T-cell (primary cell): ENCODE data around the gene NPIPA1. TPM values are rescaled to one million over a fixed set of nuclear protein-coding genes. Genes with fewer than 3 reads are reported as not detected.
A peak's percentile ranks its signal among the peaks of the same experiment; 100 is the strongest.
"Not testable (repeated sequence)": the region's sequence is repeated elsewhere in the genome, so short reads cannot be mapped to it uniquely, and the experiment has no call there.

Source experiments
- ATAC-seq, 4 experiments: fragments of 200-7000 bp in 3 of 4; fragments of 150-1000 bp in 1 of 4; cut with Tn5 transposase; replicated peaks in 1 of 4; 1 replicate in 3 of 4; 2 replicates in 1 of 4; pipeline ENCODE4 v1.10.0; 2021; ENCODE audit warnings: moderate library complexity in 3 of 4, mild to moderate bottlenecking in 2 of 4, moderate number of reproducible peaks in 1 of 4
- CTCF ChIA-PET, 2 donors: fragments of 300-600 bp; sonication (Branson Sonifier 250); formaldehyde crosslinking; loops; one replicate each; lab custom pipeline; 2022; ENCODE audit warnings: antibody characterized with exemption in 2 of 2; lab: Charles Lee
- POLR2A ChIA-PET, 2 donors: fragments of 300-600 bp; sonication (Branson Sonifier 250); formaldehyde crosslinking; loops; one replicate each; lab custom pipeline; 2022; ENCODE audit warnings: antibody characterized with exemption in 2 of 2; lab: Charles Lee
- DNase-seq, 35 experiments: peaks; one replicate each; pipeline versions ENCODE4 v3.0.0 to v3.0.0-alpha.2; 2013 to 2023
- H3K27ac ChIP-seq: one replicate; pipeline ENCODE4 v1.5.1; 2013; ENCODE audit warnings: low read length
- H3K27me3 ChIP-seq, 2 experiments: replicated peaks in 1 of 2; 1 replicate in 1 of 2; 2 replicates in 1 of 2; pipeline versions ENCODE4 v1.6.1 to v1.7.0; 2013; ENCODE audit warnings: low read length in 1 of 2, mixed read lengths in 1 of 2; ENCODE audit not compliant: control insufficient read depth in 2 of 2, insufficient read depth in 2 of 2; ENCODE audit errors: extremely low read depth in 1 of 2
- H3K36me3 ChIP-seq, 2 donors: 1 replicate in 1 of 2; 2 replicates in 1 of 2; pipeline versions ENCODE4 v1.6.1 to v1.7.0; 2013; ENCODE audit warnings: low read length in 1 of 2; ENCODE audit not compliant: control insufficient read depth in 2 of 2, insufficient read depth in 1 of 2; ENCODE audit errors: extremely low read depth in 1 of 2
- H3K4me1 ChIP-seq, 2 experiments: 1 replicate in 1 of 2; 2 replicates in 1 of 2; pipeline versions ENCODE4 v1.6.1 to v1.7.0; 2013; ENCODE audit warnings: low read length in 2 of 2, mixed read lengths in 1 of 2; ENCODE audit not compliant: insufficient read depth in 2 of 2, control insufficient read depth in 1 of 2; ENCODE audit errors: extremely low read depth in 1 of 2
- H3K4me3 ChIP-seq, 2 donors: 1 replicate in 1 of 2; 2 replicates in 1 of 2; pipeline versions ENCODE4 v1.5.1 to v1.7.0; 2013; ENCODE audit warnings: mild to moderate bottlenecking in 2 of 2, low read length in 1 of 2, moderate library complexity in 1 of 2; ENCODE audit not compliant: control insufficient read depth in 1 of 2; ENCODE audit errors: extremely low read depth in 1 of 2
- H3K9me3 ChIP-seq: 2 replicates; pipeline ENCODE4 v1.7.0; 2013
- H3K27ac Mint-ChIP-seq, 2 donors: one replicate each; pipeline ENCODE4 v1.8.0; 2020 to 2021; ENCODE audit warnings: mild to moderate bottlenecking in 2 of 2, mixed read lengths in 2 of 2
- H3K27me3 Mint-ChIP-seq, 2 donors: one replicate each; pipeline ENCODE4 v1.8.0; 2021 to 2022; ENCODE audit warnings: mixed read lengths in 2 of 2
- H3K36me3 Mint-ChIP-seq: one replicate; pipeline ENCODE4 v1.8.0; 2021; ENCODE audit warnings: mixed read lengths
- H3K4me1 Mint-ChIP-seq, 3 donors: one replicate each; pipeline ENCODE4 v1.8.0; 2020 to 2022; ENCODE audit warnings: mixed read lengths in 3 of 3, mild to moderate bottlenecking in 1 of 3
- H3K4me3 Mint-ChIP-seq, 3 donors: one replicate each; pipeline ENCODE4 v1.8.0; 2020 to 2022; ENCODE audit warnings: mild to moderate bottlenecking in 3 of 3, mixed read lengths in 3 of 3, moderate library complexity in 3 of 3
- H3K9me3 Mint-ChIP-seq, 3 donors: one replicate each; pipeline ENCODE4 v1.8.0; 2020 to 2022; ENCODE audit warnings: mixed read lengths in 3 of 3
- WGBS: methylation state at CpG from one replicate; pipeline ENCODE4 v1.1.5; 2013; ENCODE audit warnings: missing lambda C conversion rate; ENCODE audit not compliant: insufficient coverage; 5-methylcytosine and 5-hydroxymethylcytosine counted together
- total RNA-seq, 35 experiments: library from RNA in 6 of 35; stranded (reverse) in 6 of 35; fragments of 120-200 nt in 1 of 35; gene quantifications; one replicate each; pipeline versions ENCODE4 v1.2.1 to v1.2.4 and lab custom pipeline; 2013 to 2026

The NPIPA1 gene
- total RNA-seq, 5 donors from 2014 or later (not counting 1 experiment from before 2014, with no cell fraction given) = 116 to 163 (median 134) TPM

DNA sequence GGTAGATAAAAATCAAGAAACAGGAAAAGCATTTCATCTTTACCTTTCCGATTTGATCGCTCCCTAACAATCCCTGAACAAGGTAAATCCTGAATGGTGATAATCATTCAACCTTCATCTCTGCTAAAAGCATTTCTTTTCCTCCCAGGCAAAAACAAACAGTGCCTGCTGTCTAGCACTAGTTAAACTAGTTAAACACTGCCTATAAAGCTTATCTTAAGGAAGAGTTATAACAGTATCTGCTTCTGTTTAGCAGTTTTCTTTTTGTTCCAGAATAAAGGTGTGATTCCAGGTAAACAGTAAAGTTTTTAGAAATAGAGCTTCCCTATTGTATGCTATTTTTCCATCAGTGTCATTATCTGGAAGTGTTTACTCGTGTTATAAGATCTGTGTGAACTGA lies 44.0 kb downstream of the NPIPA1 start:
- POLR2A ChIA-PET, CTCF ChIA-PET, H3K9me3 Mint-ChIP-seq, H3K27me3 ChIP-seq, H3K27ac ChIP-seq, H3K4me3 Mint-ChIP-seq, H3K36me3 ChIP-seq, ATAC-seq, H3K9me3 ChIP-seq, H3K27me3 Mint-ChIP-seq, H3K27ac Mint-ChIP-seq, H3K4me3 ChIP-seq, DNase-seq, H3K4me1 ChIP-seq: not testable (repeated sequence)
- WGBS = no CpG with 5 or more reads among the region's 3 CpGs
- Mint-ChIP-seq H3K36me3 (peaks cover 16% of the 10 kb centered on the region), H3K4me1 (peaks cover 37 to 53% (median 47%) of the 10 kb centered on the region in 3 donors)

DNA sequence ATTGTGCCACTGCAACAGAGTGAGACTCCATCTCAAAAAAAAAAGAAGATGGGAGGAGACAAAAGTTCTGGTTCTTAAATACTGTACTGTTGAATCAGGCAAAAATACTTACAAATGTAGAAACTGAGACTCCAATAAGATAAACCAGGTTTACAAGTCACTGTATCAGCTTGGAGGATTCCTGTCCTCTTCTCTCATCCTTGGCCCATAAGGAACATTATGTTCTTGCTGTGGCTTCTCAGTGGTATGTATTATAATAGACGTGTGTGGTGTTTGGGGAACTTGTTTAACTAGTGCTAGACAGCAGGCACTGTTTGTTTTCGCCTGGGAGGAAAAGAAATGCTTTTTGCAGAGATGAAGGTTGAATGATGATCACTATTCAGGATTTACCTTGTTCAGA lies 45.3 kb downstream of the NPIPA1 start:
- H3K36me3 Mint-ChIP-seq = peaks cover 25% of the 10 kb centered on the region
- H3K4me3 Mint-ChIP-seq, H3K4me3 ChIP-seq, POLR2A ChIA-PET, H3K27ac ChIP-seq, H3K4me1 ChIP-seq, DNase-seq, H3K36me3 ChIP-seq, H3K27me3 ChIP-seq, H3K27me3 Mint-ChIP-seq, H3K27ac Mint-ChIP-seq, ATAC-seq, H3K9me3 ChIP-seq, H3K9me3 Mint-ChIP-seq: not testable (repeated sequence)
- CTCF ChIA-PET = interaction anchor here in 1 of 2 donors (0.6 kb wide), 1 partner anchor 31 kb away, joined by 4 read pairs; no protein-coding TSS in a partner anchor
- no CpG with 5 or more reads among the region's 2 CpGs for WGBS
- peaks cover 34 to 49% (median 42%) of the 10 kb centered on the region in 3 donors for H3K4me1 Mint-ChIP-seq

DNA sequence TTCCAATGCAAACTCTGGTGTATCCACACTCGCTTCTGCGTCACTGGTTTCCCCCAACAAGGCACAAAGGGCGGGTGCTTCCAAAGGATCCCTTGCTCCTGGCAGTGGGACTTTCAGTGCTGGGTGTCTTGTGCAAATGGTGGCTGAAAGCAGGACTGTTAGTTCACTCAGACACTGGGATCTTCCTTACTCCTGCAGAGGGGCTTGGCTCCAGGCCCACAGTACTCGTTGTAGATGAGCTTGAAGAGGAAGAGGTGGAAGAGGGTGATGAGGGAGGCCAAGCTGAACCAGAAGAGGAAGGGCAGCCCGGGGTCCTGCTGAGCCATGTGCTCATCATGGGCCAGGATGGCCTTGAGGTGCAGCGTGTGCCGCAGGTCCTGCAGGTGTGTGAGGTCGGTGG lies 50.8 kb downstream of the NPIPA1 start:
- H3K4me1 ChIP-seq, H3K27ac ChIP-seq, H3K4me3 ChIP-seq, H3K9me3 ChIP-seq, DNase-seq, H3K27me3 Mint-ChIP-seq, H3K9me3 Mint-ChIP-seq, H3K27me3 ChIP-seq, POLR2A ChIA-PET, ATAC-seq: not testable (repeated sequence)
- Mint-ChIP-seq H3K4me3 (peak overlapping the region in 1 of 3 donors; percentile 66), H3K36me3 (peaks cover 53% of the 10 kb centered on the region), H3K27ac (peak overlapping the region in 1 of 2 donors; percentile 22), H3K4me1 (peaks cover 31 to 35% (median 33%) of the 10 kb centered on the region in 3 donors)
- H3K36me3 ChIP-seq = peaks cover 0 to 13% of the 10 kb centered on the region in 2 donors
- CTCF ChIA-PET = interaction anchor here in 1 of 2 donors (0.6 kb wide), 1 partner anchor 74 kb away, joined by 4 read pairs; no protein-coding TSS in a partner anchor
- 86% methylated on average over 1 of the region's 8 CpGs for WGBS

DNA sequence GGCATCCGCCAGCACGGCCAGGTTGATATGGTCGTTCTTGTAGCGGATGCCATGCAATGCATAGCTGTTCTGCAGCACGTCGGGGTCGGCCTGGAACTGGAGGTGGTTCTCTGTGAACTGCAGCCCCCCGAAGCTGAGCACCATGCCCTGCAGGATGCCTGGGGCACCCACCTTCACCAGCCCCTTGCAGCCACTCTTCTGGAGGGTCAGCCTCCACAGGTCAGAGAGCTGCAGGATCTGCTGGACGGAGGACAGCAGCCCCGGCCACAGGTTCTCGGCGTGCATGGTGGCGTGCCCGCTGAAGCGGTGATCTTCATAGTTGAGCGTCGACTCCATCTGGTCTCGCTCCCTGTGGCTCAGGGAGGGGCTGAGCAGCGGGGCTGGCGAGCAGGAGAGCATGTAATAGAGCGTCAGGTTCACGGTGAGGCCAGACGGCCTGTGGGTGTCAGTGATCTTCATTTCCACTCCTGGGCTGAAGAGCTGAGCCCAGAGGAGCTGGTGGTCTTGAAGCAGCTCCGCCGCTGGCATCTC lies 51.5 kb downstream of the NPIPA1 start:
- 92% methylated on average over 23 of the region's 25 CpGs for WGBS
- H3K27ac ChIP-seq, CTCF ChIA-PET, H3K4me1 ChIP-seq, DNase-seq, H3K4me3 ChIP-seq, H3K27me3 ChIP-seq, H3K9me3 Mint-ChIP-seq, POLR2A ChIA-PET, H3K9me3 ChIP-seq, H3K27me3 Mint-ChIP-seq, H3K27ac Mint-ChIP-seq: not testable (repeated sequence)
- ATAC-seq = peak in 3 of 4 experiments; percentile 30 to 45 (median 35)
- peaks cover 0 to 13% of the 10 kb centered on the region in 2 donors for H3K36me3 ChIP-seq
- Mint-ChIP-seq H3K36me3 (peaks cover 57% of the 10 kb centered on the region), H3K4me3 (peak overlapping the region in 2 of 3 donors; percentile 54 to 66), H3K4me1 (peaks cover 34 to 35% (median 35%) of the 10 kb centered on the region in 3 donors)

DNA sequence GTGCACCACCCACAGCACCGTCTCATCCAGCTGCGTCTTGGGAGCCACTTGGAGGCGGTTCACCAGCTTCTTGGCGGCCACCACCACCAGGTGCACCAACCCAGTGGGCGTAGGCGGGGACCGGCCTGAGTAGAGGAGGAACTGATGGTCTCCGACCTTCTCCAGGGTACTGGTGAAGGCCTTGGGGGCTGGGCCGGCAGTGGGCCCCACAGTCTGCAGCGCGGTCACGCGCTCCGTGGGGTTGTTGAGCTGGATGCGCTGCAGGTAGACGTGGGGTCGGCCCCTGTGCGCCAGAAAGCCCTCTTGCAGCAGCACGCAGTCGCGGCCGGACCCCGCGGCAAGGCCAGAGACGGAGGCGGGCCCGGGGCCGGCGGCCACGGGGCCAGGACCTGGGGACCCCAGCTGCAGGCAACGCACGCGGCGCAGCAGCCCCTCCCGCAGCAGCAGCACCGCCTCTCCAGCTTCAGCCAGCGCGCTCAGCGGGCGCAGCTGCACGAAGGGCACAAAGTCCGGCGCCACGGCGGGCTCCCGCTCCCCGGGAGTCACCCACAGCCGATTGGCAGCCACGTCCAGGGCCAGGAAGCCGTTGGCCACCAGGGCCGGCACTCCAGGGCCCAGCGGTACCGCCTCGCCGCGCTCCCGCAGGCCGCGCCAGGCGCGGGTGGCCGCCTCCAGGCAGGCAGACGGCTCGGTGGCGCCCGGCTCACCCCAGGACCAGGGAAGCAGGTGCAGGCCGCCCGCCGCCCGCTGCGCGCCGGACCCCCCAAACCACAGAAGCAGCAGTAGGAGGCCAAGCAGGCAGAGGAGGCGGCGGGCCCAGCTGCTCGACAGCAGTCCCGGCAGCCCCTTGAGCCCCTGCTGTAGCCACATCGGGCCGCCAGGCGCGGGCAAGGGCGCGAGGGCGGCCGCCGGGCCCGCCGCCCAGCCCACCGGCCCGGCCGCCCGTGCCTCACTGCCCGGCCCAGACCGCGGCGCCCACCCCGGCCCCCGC lies 52.3 kb downstream of the NPIPA1 start:
- H3K27me3 Mint-ChIP-seq, H3K4me3 ChIP-seq, CTCF ChIA-PET, H3K4me1 ChIP-seq, H3K9me3 ChIP-seq, DNase-seq, POLR2A ChIA-PET, H3K27me3 ChIP-seq, H3K9me3 Mint-ChIP-seq, H3K27ac ChIP-seq, H3K27ac Mint-ChIP-seq: not testable (repeated sequence)
- ATAC-seq = peak in 3 of 4 experiments; percentile 27 to 38 (median 30)
- peaks cover 0 to 12% of the 10 kb centered on the region in 2 donors for H3K36me3 ChIP-seq
- Mint-ChIP-seq H3K4me1 (peaks cover 38 to 42% (median 42%) of the 10 kb centered on the region in 3 donors), H3K36me3 (peaks cover 51% of the 10 kb centered on the region), H3K4me3 (peak overlapping the region in 1 of 3 donors; percentile 66)
- 77% methylated on average over 53 of the region's 98 CpGs for WGBS

DNA sequence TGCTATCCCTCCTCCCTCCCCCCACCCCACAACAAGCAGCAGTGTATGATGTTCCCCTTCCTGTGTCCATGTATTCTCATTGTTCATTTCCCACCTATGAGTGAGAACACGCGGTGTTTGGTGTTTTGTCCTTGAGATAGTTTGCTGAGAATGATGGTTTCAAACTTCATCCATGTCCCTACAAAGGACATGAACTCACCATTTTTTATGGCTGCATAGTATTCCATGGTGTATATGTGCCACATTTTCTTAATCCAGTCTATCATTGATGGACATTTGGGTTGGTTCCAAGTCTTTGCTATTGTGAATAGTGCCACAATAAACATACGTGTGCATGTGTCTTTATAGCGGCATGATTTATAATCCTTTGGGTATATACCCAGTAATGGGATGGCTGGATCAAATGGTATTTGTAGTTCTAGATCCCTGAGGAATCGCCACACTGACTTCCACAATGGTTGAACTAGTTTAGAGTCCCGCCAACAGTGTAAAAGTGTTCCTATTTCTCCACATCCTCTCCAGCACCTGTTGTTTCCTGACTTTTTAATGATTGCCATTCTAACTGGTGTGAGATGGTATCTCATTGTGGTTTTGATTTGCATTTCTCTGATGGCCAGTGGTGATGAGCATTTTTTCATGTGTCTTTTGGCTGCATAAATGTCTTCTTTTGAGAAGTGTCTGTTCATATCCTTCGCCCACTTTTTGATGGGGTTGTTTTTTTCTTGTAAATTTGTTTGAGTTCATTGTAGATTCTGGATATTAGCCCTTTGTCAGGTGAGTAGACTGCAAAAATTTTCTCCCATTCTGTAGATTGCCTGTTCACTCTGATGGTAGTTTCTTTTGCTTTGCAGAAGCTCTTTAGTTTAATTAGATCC lies 56.3 kb downstream of the NPIPA1 start:
- H3K9me3 ChIP-seq, POLR2A ChIA-PET, H3K4me3 Mint-ChIP-seq, H3K4me3 ChIP-seq, H3K27ac ChIP-seq, H3K4me1 ChIP-seq, H3K9me3 Mint-ChIP-seq, H3K27me3 ChIP-seq, H3K27ac Mint-ChIP-seq, H3K27me3 Mint-ChIP-seq, DNase-seq, ATAC-seq: not testable (repeated sequence)
- no CpG with 5 or more reads among the region's 7 CpGs for WGBS
- H3K4me1 Mint-ChIP-seq = peaks cover 37 to 44% (median 42%) of the 10 kb centered on the region in 3 donors
- peaks cover 27% of the 10 kb centered on the region for H3K36me3 Mint-ChIP-seq
- CTCF ChIA-PET = interaction anchor here in 1 of 2 donors (0.7 to 0.8 kb wide), 2 partner anchors 29 to 35 kb away, joined by 3 to 5 read pairs; no protein-coding TSS in a partner anchor
- peaks cover 2 to 13% of the 10 kb centered on the region in 2 donors for H3K36me3 ChIP-seq
